ENCODE measurements around the gene BGN. TPM values are rescaled to one million over a fixed set of nuclear protein-coding genes. Genes with fewer than 3 reads are reported as not detected.

The BGN gene
- total and polyA plus RNA-seq, 10 of the 15 experiments (the other 5 are each of a cell fraction or from before 2014, with no cell fraction given), result 0.06 to 0.18 (median 0.12) TPM; not detected in 7

- in situ Hi-C loops (cut with MboI), result loop anchor here (10.0 kb wide), 1 partner anchor 115 kb away; no protein-coding TSS in a partner anchor
- ChIA-PET POLR2A (no interaction called here), RAD21 (ENCODE audit: unreplicated experiment) (interaction anchor here (1.0 to 2.8 kb wide), 6 partner anchors 25 to 597 kb away, joined by 3 to 26 read pairs (median 4); no protein-coding TSS in a partner anchor), CTCF (interaction anchor here (0.7 to 2.6 kb wide), 21 partner anchors 10 to 598 kb away, joined by 3 to 25 read pairs (median 5); partner anchors contain the start of gene DUSP9), SMC1A (ENCODE audit: uncharacterized antibody, unreplicated experiment) (interaction anchor here (0.6 to 1.4 kb wide), 7 partner anchors 8 to 1128 kb away, joined by 3 to 9 read pairs (median 3); partner anchors contain the start of gene HAUS7)
- Histone ChIP-seq H3K4me1 (ENCODE audit: control insufficient read depth, insufficient read depth, low read length) (no peaks in the 10 kb centered on the region), H3K27ac (ENCODE audit: control insufficient read depth, insufficient read depth) (no peak overlapping the region), H4K20me1 (ENCODE audit: control insufficient read depth, insufficient read depth) (no peaks in the 10 kb centered on the region), H3K9me3 (replicated peaks; ENCODE audit: control insufficient read depth, insufficient read depth, low read length) (no peaks in the 10 kb centered on the region), H3K27me3 (replicated peaks in 1 of 2; ENCODE audit: control insufficient read depth in 2 of 2, insufficient read depth in 2 of 2, low read length in 1 of 2) (no peaks in the 10 kb centered on the region), H3K4me3 (no peak overlapping the region), H3K36me3 (ENCODE audit: control insufficient read depth in 2 of 2, insufficient read depth in 2 of 2, low read length in 1 of 2) (no peaks in the 10 kb centered on the region), H2AFZ (ENCODE audit: control insufficient read depth, low read depth, low read length) (no peak overlapping the region), H3K9ac (ENCODE audit: control insufficient read depth, insufficient read depth, low read length) (no peak overlapping the region), H3K4me2 (ENCODE audit: control insufficient read depth, insufficient read depth) (no peak overlapping the region), H3K79me2 (ENCODE audit: control insufficient read depth, insufficient read depth, low read length) (no peaks in the 10 kb centered on the region)
- intact Hi-C loops (cut with micrococcal nuclease; ENCODE audit: unreplicated experiment), result loop anchor here (1.0 kb wide), 1 partner anchor 129 kb away; no protein-coding TSS in a partner anchor
- TF ChIP-seq YY1 (IDR thresholded peaks at IDR 0.05; ENCODE audit: low read depth, low read length) (0 out of 2 replicates have a peak, but pooled peaks have one; percentile 51), TCF12 (IDR thresholded peaks at IDR 0.05; ENCODE audit: low read depth, low read length) (no peak), PML (IDR thresholded peaks at IDR 0.05; ENCODE audit: low read length) (no peak), NR2F1 (conservative IDR thresholded peaks at IDR 0.05) (no peak), RAD21 (IDR thresholded peaks at IDR 0.05; ENCODE audit: insufficient read depth, low read depth, low read length) (peak; percentile 65), CTCF (IDR thresholded peaks at IDR 0.05 in 2 of 3, conservative IDR thresholded peaks at IDR 0.05 in 1 of 3; ENCODE audit: control insufficient read depth in 2 of 3, extremely low read depth in 1 of 3, insufficient read depth in 1 of 3, low read depth in 3 of 3, low read length in 3 of 3) (peak; percentile 85 to 91 (median 88)), HDAC6 (IDR thresholded peaks at IDR 0.05; ENCODE audit: unreplicated experiment) (no peak), LARP7 (IDR thresholded peaks at IDR 0.05) (no peak), NBN (IDR thresholded peaks at IDR 0.05) (no peak), BHLHE40 (IDR thresholded peaks at IDR 0.05; ENCODE audit: borderline replicate concordance in 1 of 2, low read depth in 2 of 2, low read length in 1 of 2) (no peak), KLF5 (IDR thresholded peaks at IDR 0.05; ENCODE audit: partially characterized antibody) (no peak), CREM (IDR thresholded peaks at IDR 0.05; ENCODE audit: low read depth) (no peak), BCL3 (IDR thresholded peaks at IDR 0.05; ENCODE audit: borderline replicate concordance, insufficient read depth, low read depth, low read length, poor library complexity, severe bottlenecking) (no peak), ZNF274 (IDR thresholded peaks at IDR 0.05; ENCODE audit: insufficient read depth, insufficient read length) (no peak), RB1 (IDR thresholded peaks at IDR 0.05; ENCODE audit: borderline replicate concordance) (no peak), SMC3 (IDR thresholded peaks at IDR 0.05; ENCODE audit: borderline replicate concordance, low read length) (peak; percentile 73; the same call in 1 of the 2 replicates), CHD1 (IDR thresholded peaks at IDR 0.05; ENCODE audit: low read depth, low read length) (no peak), ELK1 (IDR thresholded peaks at IDR 0.05; ENCODE audit: low read depth, low read length) (no peak), POU2F2 (IDR thresholded peaks at IDR 0.05; ENCODE audit: borderline replicate concordance, low read depth, low read length) (peak; percentile 18; the same call in 1 of the 3 replicates)
- FAIRE-seq (no peak), DNase-seq (ENCODE audit: low read depth, low spot score) (no peak), ATAC-seq (peak; percentile 96)
- BruUV-seq (replicated peaks), result no TSS peak
- 41% methylated on average over 31 of the region's 31 CpGs for WGBS (ENCODE audit: insufficient coverage, insufficient replicate concordance, low lambda C conversion rate, missing lambda C conversion rate)
These were observed 44.6 kb downstream of the BGN start for GRCh38 chrX:153539171-153539978.

Data from GM12878 (cell line).